T-helper 1 cell treated with Interleukin-12 subunit alpha and Interleukin-12 subunit beta and Interleukin-4 antibody, amounts not matched to agents 30 μg/mL and 1 μg/mL, for 36 hours (primary cell): ENCODE measurements around the gene SCP2.

ENCODE experiments used
- H3K27ac Mint-ChIP-seq: one replicate; pipeline ENCODE4 v1.8.0; 2021; ENCODE audit warnings: mild to moderate bottlenecking, mixed read lengths
- H3K27me3 Mint-ChIP-seq: one replicate; pipeline ENCODE4 v1.8.0; 2021; ENCODE audit warnings: low read depth, mixed read lengths
- H3K36me3 Mint-ChIP-seq: one replicate; pipeline ENCODE4 v1.8.0; 2021; ENCODE audit warnings: low read depth, mixed read lengths
- H3K4me1 Mint-ChIP-seq: one replicate; pipeline ENCODE4 v1.8.0; 2021; ENCODE audit warnings: low read depth, mixed read lengths
- H3K4me3 Mint-ChIP-seq: one replicate; pipeline ENCODE4 v1.8.0; 2021; ENCODE audit warnings: mild to moderate bottlenecking, moderate library complexity, mixed read lengths
- H3K9me3 Mint-ChIP-seq: one replicate; pipeline ENCODE4 v1.8.0; 2021; ENCODE audit warnings: mixed read lengths

The SCP2 gene

DNA sequence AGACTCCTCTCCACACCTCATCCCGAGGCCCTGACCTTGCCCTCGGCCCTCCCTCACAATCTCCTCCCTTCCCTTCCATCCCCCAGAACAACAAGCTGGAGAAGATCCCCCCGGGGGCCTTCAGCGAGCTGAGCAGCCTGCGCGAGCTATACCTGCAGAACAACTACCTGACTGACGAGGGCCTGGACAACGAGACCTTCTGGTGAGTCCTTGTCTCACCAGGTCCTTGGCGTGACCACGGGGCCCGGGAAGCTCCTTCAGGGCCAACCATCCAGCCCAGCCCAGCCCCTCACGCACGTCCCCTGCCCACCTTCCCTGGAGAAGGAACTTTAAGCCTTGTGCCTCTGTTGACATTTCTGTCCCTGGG, 150.5 kb downstream of the SCP2 start:
- H3K9me3 Mint-ChIP-seq, result no peaks in the 10 kb centered on the region
- no peaks in the 10 kb centered on the region for H3K4me1 Mint-ChIP-seq
- no peak overlapping the region for H3K27ac Mint-ChIP-seq
- no peaks in the 10 kb centered on the region for H3K27me3 Mint-ChIP-seq
- H3K4me3 Mint-ChIP-seq, result no peak overlapping the region
- no peaks in the 10 kb centered on the region for H3K36me3 Mint-ChIP-seq

- no peaks in the 10 kb centered on the region for H3K36me3 Mint-ChIP-seq
- H3K9me3 Mint-ChIP-seq, result no peaks in the 10 kb centered on the region
- H3K4me3 Mint-ChIP-seq, result no peak overlapping the region
- H3K27ac Mint-ChIP-seq, result no peak overlapping the region
- no peaks in the 10 kb centered on the region for H3K4me1 Mint-ChIP-seq
- H3K27me3 Mint-ChIP-seq, result no peaks in the 10 kb centered on the region
Measured at GRCh38 chr1:53078333-53079101, 151.4 kb downstream of the SCP2 start.

DNA sequence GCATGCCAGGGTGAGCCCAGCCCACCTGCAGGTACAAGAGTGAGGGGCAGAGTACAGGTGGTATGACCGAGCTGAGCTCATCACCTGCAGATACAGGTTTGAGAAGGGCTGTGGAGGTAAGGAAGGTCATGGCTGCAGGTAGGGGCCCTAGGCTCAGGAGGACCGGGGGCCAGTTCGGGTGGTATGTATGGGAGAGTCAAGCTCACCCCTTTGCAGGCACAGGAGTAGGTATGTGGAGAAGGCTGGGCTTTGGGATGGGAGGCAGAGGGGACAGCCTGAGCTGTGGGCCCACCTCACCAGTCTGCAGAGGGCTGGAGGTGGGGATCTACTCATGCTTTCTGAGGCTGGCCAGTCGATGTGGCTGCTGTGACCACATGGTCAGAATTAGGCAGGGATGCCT, 152.2 kb downstream of the SCP2 start:
- H3K36me3 Mint-ChIP-seq, result no peaks in the 10 kb centered on the region
- no peaks in the 10 kb centered on the region for H3K4me1 Mint-ChIP-seq
- no peak overlapping the region for H3K4me3 Mint-ChIP-seq
- no peak overlapping the region for H3K27ac Mint-ChIP-seq
- no peaks in the 10 kb centered on the region for H3K9me3 Mint-ChIP-seq
- H3K27me3 Mint-ChIP-seq, result no peaks in the 10 kb centered on the region

DNA sequence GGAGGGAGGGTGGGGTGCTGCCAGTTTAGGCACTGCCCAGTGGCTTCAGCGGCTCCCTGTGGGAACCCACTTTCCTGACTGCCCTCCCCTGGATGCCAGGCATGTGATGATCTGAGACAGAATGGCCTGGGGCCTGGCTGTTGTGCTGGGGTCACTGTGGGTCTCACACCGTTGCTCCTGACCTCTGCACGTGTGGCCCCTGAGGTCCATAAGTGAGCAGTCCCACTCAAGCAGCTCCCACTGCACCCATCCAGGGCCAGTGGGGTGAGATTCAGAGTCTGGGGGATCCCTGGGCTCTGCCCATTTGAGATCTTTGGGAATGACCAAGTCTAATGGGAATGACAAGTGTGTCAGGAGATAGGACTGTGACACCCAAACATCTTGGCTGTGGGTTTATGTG, 153.0 kb downstream of the SCP2 start:
- Mint-ChIP-seq H3K27me3 (no peaks in the 10 kb centered on the region), H3K4me3 (no peak overlapping the region), H3K27ac (no peak overlapping the region), H3K9me3 (no peaks in the 10 kb centered on the region), H3K4me1 (no peaks in the 10 kb centered on the region), H3K36me3 (no peaks in the 10 kb centered on the region)

DNA sequence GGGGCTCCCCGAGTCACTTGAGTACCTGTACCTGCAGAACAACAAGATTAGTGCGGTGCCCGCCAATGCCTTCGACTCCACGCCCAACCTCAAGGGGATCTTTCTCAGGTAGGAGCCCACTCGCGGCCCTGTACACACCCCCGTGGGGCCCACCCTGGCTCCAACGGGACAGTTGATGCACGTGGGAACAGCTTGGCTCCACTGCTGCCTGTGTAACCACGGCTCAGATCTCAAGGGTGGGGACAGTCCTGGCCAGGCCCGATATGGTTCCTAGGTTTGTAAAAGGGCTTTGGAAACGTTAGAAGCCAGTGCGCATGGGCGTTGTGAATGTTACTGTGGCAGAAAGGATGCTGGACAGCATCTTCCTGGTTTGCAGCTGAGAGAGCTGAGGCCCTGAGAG, 153.7 kb downstream of the SCP2 start:
- no peaks in the 10 kb centered on the region for H3K9me3 Mint-ChIP-seq
- H3K4me1 Mint-ChIP-seq, result no peaks in the 10 kb centered on the region
- H3K27me3 Mint-ChIP-seq, result no peaks in the 10 kb centered on the region
- H3K27ac Mint-ChIP-seq, result no peak overlapping the region
- no peak overlapping the region for H3K4me3 Mint-ChIP-seq
- no peaks in the 10 kb centered on the region for H3K36me3 Mint-ChIP-seq

- H3K9me3 Mint-ChIP-seq, result no peaks in the 10 kb centered on the region
- H3K27me3 Mint-ChIP-seq, result no peaks in the 10 kb centered on the region
- H3K27ac Mint-ChIP-seq, result no peak overlapping the region
- no peaks in the 10 kb centered on the region for H3K4me1 Mint-ChIP-seq
- H3K4me3 Mint-ChIP-seq, result no peak overlapping the region
- no peaks in the 10 kb centered on the region for H3K36me3 Mint-ChIP-seq
Measured at GRCh38 chr1:53081384-53082066, 154.4 kb downstream of the SCP2 start.

DNA sequence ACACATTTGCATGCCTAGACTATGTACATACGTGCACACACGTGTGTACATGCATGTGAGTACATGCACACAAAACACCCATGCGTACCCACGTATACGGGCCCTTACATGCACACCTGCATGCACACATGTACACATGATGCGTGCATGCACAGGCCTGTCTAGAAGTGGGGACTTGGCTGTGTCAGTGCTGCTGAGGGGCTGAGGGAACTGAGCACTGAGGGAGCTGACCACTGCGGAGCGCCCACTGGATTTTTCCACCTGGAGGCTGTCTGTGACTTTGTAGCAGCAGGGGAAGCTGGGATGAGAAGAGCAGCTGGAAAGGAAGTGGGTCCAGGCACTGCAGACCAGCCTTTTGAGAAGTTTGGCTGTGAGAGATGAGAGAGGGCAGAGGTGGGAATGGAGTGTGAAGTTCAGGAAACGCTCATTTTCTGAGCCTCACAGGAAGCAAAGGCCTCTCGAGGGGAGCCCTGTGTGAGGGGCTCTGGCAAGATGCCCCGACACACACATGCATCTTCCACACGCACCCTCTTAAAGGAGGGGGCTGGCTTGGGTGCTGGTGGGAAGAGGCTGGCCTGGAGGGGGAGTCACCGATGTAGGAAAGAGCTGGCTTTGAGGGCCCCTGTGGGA, 155.9 kb downstream of the SCP2 start:
- H3K27ac Mint-ChIP-seq, result no peak overlapping the region

GRCh38 chr1:53083636-53084588, 156.8 kb downstream of the SCP2 start:
- Mint-ChIP-seq H3K4me3 (no peak overlapping the region), H3K27ac (no peak overlapping the region), H3K36me3 (no peaks in the 10 kb centered on the region), H3K4me1 (no peaks in the 10 kb centered on the region), H3K27me3 (no peaks in the 10 kb centered on the region), H3K9me3 (no peaks in the 10 kb centered on the region)

More for the DNA sequence above, 155.9 kb downstream of the SCP2 start:
- no peaks in the 10 kb centered on the region for H3K9me3 Mint-ChIP-seq
- H3K4me1 Mint-ChIP-seq, result no peaks in the 10 kb centered on the region
- H3K4me3 Mint-ChIP-seq, result no peak overlapping the region
- no peaks in the 10 kb centered on the region for H3K36me3 Mint-ChIP-seq
- H3K27me3 Mint-ChIP-seq, result no peaks in the 10 kb centered on the region

GRCh38 chr1:53084589-53084971, 157.5 kb downstream of the SCP2 start:
- H3K4me3 Mint-ChIP-seq, result no peak overlapping the region
- H3K9me3 Mint-ChIP-seq, result no peaks in the 10 kb centered on the region
- H3K36me3 Mint-ChIP-seq, result no peaks in the 10 kb centered on the region
- H3K27me3 Mint-ChIP-seq, result no peaks in the 10 kb centered on the region
- H3K4me1 Mint-ChIP-seq, result no peaks in the 10 kb centered on the region
- H3K27ac Mint-ChIP-seq, result no peak overlapping the region

- Mint-ChIP-seq H3K36me3 (no peaks in the 10 kb centered on the region), H3K27ac (no peak overlapping the region), H3K9me3 (no peaks in the 10 kb centered on the region), H3K4me1 (no peaks in the 10 kb centered on the region), H3K4me3 (no peak overlapping the region), H3K27me3 (no peaks in the 10 kb centered on the region)
Measured at GRCh38 chr1:53085405-53085804, 158.3 kb downstream of the SCP2 start.

- Mint-ChIP-seq H3K4me1 (no peaks in the 10 kb centered on the region), H3K27ac (no peak overlapping the region), H3K27me3 (no peaks in the 10 kb centered on the region), H3K9me3 (no peaks in the 10 kb centered on the region), H3K36me3 (no peaks in the 10 kb centered on the region), H3K4me3 (no peak overlapping the region)
Measured at GRCh38 chr1:53086491-53087070, 159.5 kb downstream of the SCP2 start.

DNA sequence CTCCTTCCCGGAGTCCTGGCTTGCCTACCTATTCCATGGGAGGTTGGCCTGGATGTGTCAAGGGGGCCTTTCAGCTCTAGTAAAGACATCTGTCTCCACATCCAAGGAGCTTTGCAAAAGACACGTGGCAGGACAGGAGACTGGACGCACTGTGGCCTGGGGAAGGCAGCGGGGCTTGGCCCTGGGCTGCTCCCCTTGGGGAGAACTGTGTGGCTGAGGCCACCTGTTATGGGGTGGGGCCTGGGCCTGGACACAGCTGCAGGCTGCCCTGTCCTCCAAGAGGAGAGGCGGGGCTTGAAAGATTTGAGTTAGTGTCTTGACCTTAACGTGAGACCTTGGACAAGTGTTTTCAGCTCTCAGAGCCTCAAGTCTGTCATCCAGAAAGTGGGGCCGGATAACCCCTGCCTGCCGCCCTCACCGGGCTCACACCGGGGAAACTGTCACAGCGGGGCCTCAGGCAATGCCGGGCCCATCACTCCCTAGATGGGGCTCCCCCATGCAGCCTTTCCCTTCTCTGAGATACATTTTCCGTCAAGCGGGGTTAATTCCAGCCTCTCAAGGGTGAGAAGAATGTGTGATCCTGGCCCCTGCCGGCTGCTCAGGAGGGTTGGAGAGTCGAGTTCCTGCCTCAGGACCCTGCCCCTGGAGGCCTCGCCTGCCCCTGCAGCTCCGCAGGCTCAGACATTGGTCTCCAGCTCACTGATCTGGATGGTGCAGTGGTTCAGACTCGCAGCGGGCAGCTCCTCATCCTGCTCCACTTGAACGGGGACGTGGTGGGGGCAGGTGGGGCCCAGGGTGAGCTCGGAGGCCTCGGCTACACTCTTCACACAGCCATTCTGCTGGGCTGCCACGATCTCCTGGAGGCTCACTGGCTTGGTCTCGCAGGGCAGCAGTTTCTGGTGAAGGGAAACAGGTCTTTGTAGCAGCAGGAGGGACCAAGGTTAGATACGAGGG, 160.5 kb downstream of the SCP2 start:
- Mint-ChIP-seq H3K4me3 (no peak overlapping the region), H3K4me1 (no peaks in the 10 kb centered on the region), H3K9me3 (no peaks in the 10 kb centered on the region), H3K36me3 (no peaks in the 10 kb centered on the region), H3K27me3 (no peaks in the 10 kb centered on the region), H3K27ac (no peak overlapping the region)

DNA sequence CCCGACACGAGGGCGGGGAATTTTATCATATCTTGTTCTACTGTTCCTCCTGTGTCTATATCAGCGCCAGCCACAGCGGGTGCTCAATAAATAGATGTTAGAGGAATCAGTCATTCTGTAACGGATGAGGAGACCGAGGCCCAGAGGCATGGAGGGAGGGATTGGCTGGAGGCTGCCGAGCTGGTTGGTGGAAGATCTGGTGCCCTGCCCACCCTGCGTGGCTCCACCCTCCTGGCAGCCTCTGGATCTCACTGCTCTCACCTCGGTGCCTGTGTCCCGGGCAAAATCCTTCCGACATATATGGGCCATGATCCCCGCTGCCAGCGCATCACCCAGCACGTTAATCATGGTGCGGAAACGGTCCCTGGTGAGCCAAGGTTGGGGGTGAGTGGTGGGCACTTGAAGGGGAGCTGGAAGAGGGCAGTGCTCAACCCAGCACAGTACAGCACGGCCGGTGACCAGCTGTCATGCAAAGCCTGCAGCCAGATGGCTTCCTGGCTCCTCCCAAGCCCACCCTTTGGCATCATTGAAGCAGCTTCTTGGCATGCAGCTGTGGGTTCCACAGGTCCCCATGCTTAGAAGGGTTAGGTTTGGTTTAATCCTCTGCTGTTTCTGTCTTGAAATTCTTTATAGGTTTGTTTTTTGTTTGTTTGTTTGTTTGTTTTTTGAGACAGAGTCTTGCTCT, 161.7 kb downstream of the SCP2 start:
- H3K27me3 Mint-ChIP-seq, result no peaks in the 10 kb centered on the region
- no peak overlapping the region for H3K27ac Mint-ChIP-seq
- no peaks in the 10 kb centered on the region for H3K36me3 Mint-ChIP-seq
- H3K4me1 Mint-ChIP-seq, result no peaks in the 10 kb centered on the region
- H3K4me3 Mint-ChIP-seq, result no peak overlapping the region
- no peaks in the 10 kb centered on the region for H3K9me3 Mint-ChIP-seq
